Transverse colon (tissue), 4 donors: ENCODE data around the gene B4GALNT2.

Experiments used
- CTCF ChIP-seq, 5 experiments: fragments of 200-600 bp in 3 of 5; fragments of 450-650 bp in 2 of 5; sonication (generic) in 3 of 5; IDR thresholded peaks; 1 replicate in 2 of 5; 2 replicates in 3 of 5; pipeline ENCODE4 v1.5.1; 2016 to 2017; ENCODE audit warnings: antibody characterized with exemption in 5 of 5, inconsistent platforms in 3 of 5, mild to moderate bottlenecking in 2 of 5, moderate library complexity in 1 of 5
- EP300 ChIP-seq: sonication (generic); formaldehyde crosslinking; IDR thresholded peaks from one replicate; pipeline ENCODE4 v1.6.1; 2017; ENCODE audit warnings: antibody characterized with exemption, low read depth
- POLR2A ChIP-seq: fragments of 450-650 bp; IDR thresholded peaks from one replicate; pipeline ENCODE4 v1.6.1; 2016; ENCODE audit warnings: antibody characterized with exemption, mild to moderate bottlenecking, moderate library complexity
- POLR2AphosphoS5 ChIP-seq, 3 donors: sonication (generic); formaldehyde crosslinking; IDR thresholded peaks; one replicate each; pipeline ENCODE4 v1.6.1; 2016; ENCODE audit warnings: antibody characterized with exemption in 3 of 3

GRCh38 chr17:49183801-49184200 is 51.2 kb downstream of the B4GALNT2 start:
- TF ChIP-seq CTCF (IDR thresholded peaks at IDR 0.05) (no peak), POLR2A (no peak), EP300 (no peak), POLR2AphosphoS5 (IDR thresholded peaks at IDR 0.05) (no peak)
